HepG2 (cell line): ENCODE results near the gene PGAP3. TPM values are rescaled to one million over a fixed set of nuclear protein-coding genes. Genes with fewer than 3 reads are reported as not detected.

Source experiments
- CBFB ChIP-seq: sonication (generic); formaldehyde crosslinking; IDR thresholded peaks from 2 replicates; pipeline ENCODE4 v1.4.0; 2020; ENCODE audit warnings: missing genetic modification reagents
- ETV5 ChIP-seq: IDR thresholded peaks from 2 replicates; pipeline ENCODE4 v1.6.1; 2018; ENCODE audit warnings: missing biosample characterization, missing genetic modification reagents, inconsistent platforms, borderline replicate concordance
- ETV6 ChIP-seq: sonication (generic); formaldehyde crosslinking; conservative IDR thresholded peaks from 2 replicates; pipeline ENCODE4 v1.4.0; 2020; ENCODE audit warnings: missing genetic modification reagents
- FOSL2 ChIP-seq: sonication (generic); formaldehyde crosslinking; IDR thresholded peaks from 2 replicates; pipeline ENCODE4 v1.4.0; 2020; ENCODE audit warnings: missing genetic modification reagents
- FOXM1 ChIP-seq: sonication (generic); formaldehyde crosslinking; IDR thresholded peaks from 2 replicates; pipeline ENCODE4 v1.5.0; 2020; ENCODE audit warnings: missing genetic modification reagents
- GZF1 ChIP-seq: sonication (generic); formaldehyde crosslinking; IDR thresholded peaks from 2 replicates; pipeline ENCODE4 v1.5.1; 2020; ENCODE audit warnings: mild to moderate bottlenecking, missing genetic modification reagents
- HMG20A ChIP-seq: IDR thresholded peaks from 2 replicates; pipeline ENCODE4 v1.6.1; 2016; ENCODE audit warnings: borderline replicate concordance
- HOXA3 ChIP-seq: sonication (generic); formaldehyde crosslinking; IDR thresholded peaks from 2 replicates; pipeline ENCODE4 v1.5.0; 2020; ENCODE audit warnings: missing genetic modification reagents
- ISL2 ChIP-seq: sonication (generic); formaldehyde crosslinking; IDR thresholded peaks from 2 replicates; pipeline ENCODE4 v1.5.0; 2020; ENCODE audit warnings: missing genetic modification reagents
- KLF6 ChIP-seq: IDR thresholded peaks from 2 replicates; pipeline ENCODE4 v1.8.0; 2016; ENCODE audit warnings: missing biosample characterization, missing genetic modification reagents
- NCOA2 ChIP-seq: sonication (generic); formaldehyde crosslinking; IDR thresholded peaks from 2 replicates; pipeline ENCODE4 v1.8.0; 2022; ENCODE audit warnings: inconsistent platforms
- PTBP1 ChIP-seq: fragments of 200-400 bp; formaldehyde crosslinking; IDR thresholded peaks from 2 replicates; pipeline ENCODE4 v1.6.1; 2018; ENCODE audit warnings: low read length, low read depth; ENCODE audit not compliant: poor library complexity, severe bottlenecking
- RFX5 ChIP-seq: IDR thresholded peaks from 2 replicates; pipeline ENCODE4 v1.6.1; 2011; ENCODE audit warnings: low read depth, low read length, improper control_type of control experiment
- SP140L ChIP-seq: sonication (generic); formaldehyde crosslinking; IDR thresholded peaks from 2 replicates; pipeline ENCODE4 v1.4.0; 2020; ENCODE audit warnings: missing genetic modification reagents, borderline replicate concordance
- SP4 ChIP-seq: sonication (generic); formaldehyde crosslinking; IDR thresholded peaks from 2 replicates; pipeline ENCODE4 v1.8.1; 2023; ENCODE audit warnings: mild to moderate bottlenecking, missing genetic modification reagents
- ZBTB7B ChIP-seq: sonication (generic); formaldehyde crosslinking; IDR thresholded peaks from 2 replicates; pipeline ENCODE4 v1.4.0; 2020; ENCODE audit warnings: missing genetic modification reagents
- ZNF224 ChIP-seq: sonication (generic); formaldehyde crosslinking; IDR thresholded peaks from 2 replicates; pipeline ENCODE4 v1.5.0; 2020; ENCODE audit warnings: mild to moderate bottlenecking, missing genetic modification reagents
- ZNF670 ChIP-seq: sonication (generic); formaldehyde crosslinking; IDR thresholded peaks from 2 replicates; pipeline ENCODE4 v1.8.0; 2022; ENCODE audit warnings: mild to moderate bottlenecking, missing genetic modification reagents, borderline replicate concordance
- ZNF766 ChIP-seq: sonication (generic); formaldehyde crosslinking; IDR thresholded peaks from 2 replicates; pipeline ENCODE4 v1.5.0; 2020; ENCODE audit warnings: missing genetic modification reagents, borderline replicate concordance
- ZSCAN9 ChIP-seq: IDR thresholded peaks from 2 replicates; pipeline ENCODE4 v1.6.1; 2016; ENCODE audit warnings: borderline replicate concordance
- polyA plus RNA-seq, 8 experiments: library from polyadenylated mRNA; depleted of rRNA in 3 of 8; stranded (reverse) in 7 of 8; unstranded in 1 of 8; fragments of >200 nt; fragmentation: Illumina TruSeq in 4 of 8; extraction: Trizol in 4 of 8; gene quantifications; 2 replicates each; pipeline versions ENCODE4 v1.2.1 to v1.2.3, GENCODE V29; 2011 to 2016; ENCODE audit warnings: low read depth in 4 of 8, missing spikeins in 1 of 8, mixed read lengths in 1 of 8; ENCODE audit not compliant: insufficient read depth in 1 of 8
- total RNA-seq, 5 experiments: library from RNA; depleted of rRNA; stranded (reverse); fragments of >200 nt; fragmentation: Illumina TruSeq; extraction: Trizol; gene quantifications; 2 replicates each; pipeline ENCODE4 v1.2.3, GENCODE V29; 2016; ENCODE audit warnings: low read depth in 1 of 5
- TF ChIP-seq, protein P1 (sequence below): sonication (generic); formaldehyde crosslinking; IDR thresholded peaks from 2 replicates; pipeline ENCODE4 v1.4.0; 2020; ENCODE audit warnings: missing genetic modification reagents, low read depth, mild to moderate bottlenecking, borderline replicate concordance
- TF ChIP-seq, protein P2 (sequence below): IDR thresholded peaks from 2 replicates; pipeline ENCODE4 v1.6.1; 2016; ENCODE audit warnings: missing compliant biosample characterization, missing genetic modification reagents, borderline replicate concordance
- TF ChIP-seq, protein P3 (sequence below): fragments of 450-650 bp; IDR thresholded peaks from 2 replicates; pipeline ENCODE4 v1.6.1; 2017; ENCODE audit warnings: mild to moderate bottlenecking
- TF ChIP-seq, protein P4 (sequence below): sonication (generic); formaldehyde crosslinking; IDR thresholded peaks from 2 replicates; pipeline ENCODE4 v1.5.0; 2020; ENCODE audit warnings: mild to moderate bottlenecking, missing genetic modification reagents, moderate library complexity

Gene PGAP3
- total and polyA plus RNA-seq, 2 of the 13 experiments (the other 11 are each of a cell fraction or from before 2014, with no cell fraction given): 11.9 to 14.6 TPM

DNA sequence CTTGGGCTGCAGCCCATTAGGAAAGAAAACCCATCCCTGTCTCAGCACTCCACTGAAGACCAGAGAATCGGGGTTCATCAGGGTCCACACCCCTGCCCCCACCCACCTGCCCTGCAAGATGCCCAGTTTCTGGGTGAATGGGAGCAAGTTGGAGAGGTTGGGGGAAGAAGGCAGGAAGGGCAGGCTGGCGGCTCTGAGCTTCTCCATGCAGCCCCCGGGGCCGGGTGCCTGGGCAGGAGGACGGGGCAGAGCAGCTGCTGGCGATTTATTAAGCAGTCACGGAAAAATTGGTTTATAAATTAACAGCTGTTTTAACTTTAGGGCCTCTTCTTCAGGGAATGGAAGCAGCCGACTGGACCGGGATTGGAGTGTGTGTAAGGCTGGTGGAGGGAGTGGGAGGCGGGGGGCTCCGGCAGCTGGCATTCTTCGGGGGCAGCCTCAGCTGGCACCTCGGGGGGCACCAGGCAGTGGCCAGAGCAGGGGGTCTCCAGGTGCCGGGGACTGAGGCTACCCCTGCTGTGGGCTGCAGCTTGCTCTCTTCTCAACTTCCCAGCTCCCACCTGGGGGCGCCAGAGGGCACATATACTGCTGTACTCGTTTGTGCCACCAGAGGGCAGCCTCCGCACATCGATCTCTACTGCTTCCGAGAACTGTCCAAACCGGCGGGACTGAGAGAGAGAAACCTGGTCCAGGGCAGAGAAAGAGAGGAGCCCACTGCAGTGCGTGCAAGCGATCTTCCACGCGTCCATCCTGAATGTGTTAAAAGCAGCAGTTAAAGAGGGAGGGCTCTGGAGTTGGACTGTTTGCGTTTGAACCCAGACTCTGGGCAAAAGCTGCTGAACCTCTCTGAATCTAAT lies 66.1 kb downstream of the PGAP3 start (continued):
- TF ChIP-seq CBFB (CRISPR knock-in tag) (0 out of 2 replicates have a peak, but pooled peaks have one; percentile 64), NCOA2 (CRISPR knock-in tag) (0 out of 2 replicates have a peak, but pooled peaks have one; percentile 56), ZSCAN9 (CRISPR knock-in tag) (peak; percentile 90), FOXM1 (no peak), HMG20A (CRISPR knock-in tag) (peak; percentile 33; the same call in 1 of the 2 replicates), ZBTB7B (peak; percentile 89), ZNF224 (CRISPR knock-in tag) (no peak), ETV5 (CRISPR knock-in tag) (peak; percentile 50; the same call in 1 of the 2 replicates), ISL2 (CRISPR knock-in tag) (peak; percentile 62; the same call in 1 of the 2 replicates), FOSL2 (CRISPR knock-in tag) (0 out of 2 replicates have a peak, but pooled peaks have one; percentile 26), KLF6 (CRISPR knock-in tag) (peak; percentile 74; the same call in 1 of the 2 replicates), HOXA3 (CRISPR knock-in tag) (peak; percentile 80), ETV6 (CRISPR knock-in tag) (0 out of 2 replicates have a peak, but pooled peaks have one; percentile 55), SP4 (CRISPR knock-in tag) (peak; percentile 36; the same call in 1 of the 2 replicates), SP140L (CRISPR knock-in tag) (0 out of 2 replicates have a peak, but pooled peaks have one; percentile 76), GZF1 (CRISPR knock-in tag) (no peak), ZNF670 (CRISPR knock-in tag) (peak; percentile 59; the same call in 1 of the 2 replicates), RFX5 (no peak), ZNF766 (CRISPR knock-in tag) (peak; percentile 77; the same call in 1 of the 2 replicates), PTBP1 (no peak)
- TF ChIP-seq, protein P1, sequence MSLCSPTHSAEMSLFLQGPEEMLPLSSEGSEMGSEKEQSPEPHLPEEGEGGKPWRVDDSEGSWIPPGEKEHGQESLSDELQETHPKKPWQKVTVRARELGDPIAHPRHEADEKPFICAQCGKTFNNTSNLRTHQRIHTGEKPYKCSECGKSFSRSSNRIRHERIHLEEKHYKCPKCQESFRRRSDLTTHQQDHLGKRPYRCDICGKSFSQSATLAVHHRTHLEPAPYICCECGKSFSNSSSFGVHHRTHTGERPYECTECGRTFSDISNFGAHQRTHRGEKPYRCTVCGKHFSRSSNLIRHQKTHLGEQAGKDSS (CRISPR knock-in tag): peak; percentile 84
- TF ChIP-seq, protein P2, sequence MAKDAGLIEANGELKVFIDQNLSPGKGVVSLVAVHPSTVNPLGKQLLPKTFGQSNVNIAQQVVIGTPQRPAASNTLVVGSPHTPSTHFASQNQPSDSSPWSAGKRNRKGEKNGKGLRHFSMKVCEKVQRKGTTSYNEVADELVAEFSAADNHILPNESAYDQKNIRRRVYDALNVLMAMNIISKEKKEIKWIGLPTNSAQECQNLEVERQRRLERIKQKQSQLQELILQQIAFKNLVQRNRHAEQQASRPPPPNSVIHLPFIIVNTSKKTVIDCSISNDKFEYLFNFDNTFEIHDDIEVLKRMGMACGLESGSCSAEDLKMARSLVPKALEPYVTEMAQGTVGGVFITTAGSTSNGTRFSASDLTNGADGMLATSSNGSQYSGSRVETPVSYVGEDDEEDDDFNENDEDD (CRISPR knock-in tag): 0 out of 2 replicates have a peak, but pooled peaks have one; percentile 49
- TF ChIP-seq, protein P3, sequence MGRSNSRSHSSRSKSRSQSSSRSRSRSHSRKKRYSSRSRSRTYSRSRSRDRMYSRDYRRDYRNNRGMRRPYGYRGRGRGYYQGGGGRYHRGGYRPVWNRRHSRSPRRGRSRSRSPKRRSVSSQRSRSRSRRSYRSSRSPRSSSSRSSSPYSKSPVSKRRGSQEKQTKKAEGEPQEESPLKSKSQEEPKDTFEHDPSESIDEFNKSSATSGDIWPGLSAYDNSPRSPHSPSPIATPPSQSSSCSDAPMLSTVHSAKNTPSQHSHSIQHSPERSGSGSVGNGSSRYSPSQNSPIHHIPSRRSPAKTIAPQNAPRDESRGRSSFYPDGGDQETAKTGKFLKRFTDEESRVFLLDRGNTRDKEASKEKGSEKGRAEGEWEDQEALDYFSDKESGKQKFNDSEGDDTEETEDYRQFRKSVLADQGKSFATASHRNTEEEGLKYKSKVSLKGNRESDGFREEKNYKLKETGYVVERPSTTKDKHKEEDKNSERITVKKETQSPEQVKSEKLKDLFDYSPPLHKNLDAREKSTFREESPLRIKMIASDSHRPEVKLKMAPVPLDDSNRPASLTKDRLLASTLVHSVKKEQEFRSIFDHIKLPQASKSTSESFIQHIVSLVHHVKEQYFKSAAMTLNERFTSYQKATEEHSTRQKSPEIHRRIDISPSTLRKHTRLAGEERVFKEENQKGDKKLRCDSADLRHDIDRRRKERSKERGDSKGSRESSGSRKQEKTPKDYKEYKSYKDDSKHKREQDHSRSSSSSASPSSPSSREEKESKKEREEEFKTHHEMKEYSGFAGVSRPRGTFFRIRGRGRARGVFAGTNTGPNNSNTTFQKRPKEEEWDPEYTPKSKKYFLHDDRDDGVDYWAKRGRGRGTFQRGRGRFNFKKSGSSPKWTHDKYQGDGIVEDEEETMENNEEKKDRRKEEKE: no peak
- TF ChIP-seq, protein P4, sequence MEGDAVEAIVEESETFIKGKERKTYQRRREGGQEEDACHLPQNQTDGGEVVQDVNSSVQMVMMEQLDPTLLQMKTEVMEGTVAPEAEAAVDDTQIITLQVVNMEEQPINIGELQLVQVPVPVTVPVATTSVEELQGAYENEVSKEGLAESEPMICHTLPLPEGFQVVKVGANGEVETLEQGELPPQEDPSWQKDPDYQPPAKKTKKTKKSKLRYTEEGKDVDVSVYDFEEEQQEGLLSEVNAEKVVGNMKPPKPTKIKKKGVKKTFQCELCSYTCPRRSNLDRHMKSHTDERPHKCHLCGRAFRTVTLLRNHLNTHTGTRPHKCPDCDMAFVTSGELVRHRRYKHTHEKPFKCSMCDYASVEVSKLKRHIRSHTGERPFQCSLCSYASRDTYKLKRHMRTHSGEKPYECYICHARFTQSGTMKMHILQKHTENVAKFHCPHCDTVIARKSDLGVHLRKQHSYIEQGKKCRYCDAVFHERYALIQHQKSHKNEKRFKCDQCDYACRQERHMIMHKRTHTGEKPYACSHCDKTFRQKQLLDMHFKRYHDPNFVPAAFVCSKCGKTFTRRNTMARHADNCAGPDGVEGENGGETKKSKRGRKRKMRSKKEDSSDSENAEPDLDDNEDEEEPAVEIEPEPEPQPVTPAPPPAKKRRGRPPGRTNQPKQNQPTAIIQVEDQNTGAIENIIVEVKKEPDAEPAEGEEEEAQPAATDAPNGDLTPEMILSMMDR (CRISPR knock-in tag): peak; percentile 100
